Trophoblast cell (in vitro differentiated cells and primary cell): ENCODE measurements around the gene FNDC1.

ENCODE experiments used
- DNase-seq, 2 donors: peaks; one replicate each; pipeline ENCODE4 v3.0.0-alpha.2; 2016
- H2AFZ ChIP-seq: 2 replicates; pipeline ENCODE4 v1.6.1; 2013; ENCODE audit warnings: low read length, moderate library complexity, mild to moderate bottlenecking; ENCODE audit not compliant: insufficient read depth, poor library complexity
- H2AK5ac ChIP-seq: 2 replicates; pipeline ENCODE4 v1.6.1; 2013; ENCODE audit warnings: mild to moderate bottlenecking, low read length
- H2BK120ac ChIP-seq: 2 replicates; pipeline ENCODE4 v1.6.1; 2013; ENCODE audit warnings: low read length, mild to moderate bottlenecking, moderate library complexity; ENCODE audit not compliant: insufficient read depth, poor library complexity
- H2BK12ac ChIP-seq: 2 replicates; pipeline ENCODE4 v1.6.1; 2013; ENCODE audit warnings: mild to moderate bottlenecking, low read length, moderate library complexity
- H2BK5ac ChIP-seq: 2 replicates; pipeline ENCODE4 v1.6.1; 2013; ENCODE audit warnings: low read length, low read depth, moderate library complexity, mild to moderate bottlenecking; ENCODE audit not compliant: poor library complexity
- H3K14ac ChIP-seq: 2 replicates; pipeline ENCODE4 v1.6.1; 2013; ENCODE audit warnings: mild to moderate bottlenecking, low read length
- H3K18ac ChIP-seq: 2 replicates; pipeline ENCODE4 v1.6.1; 2013; ENCODE audit warnings: mild to moderate bottlenecking, low read length
- H3K23ac ChIP-seq: 2 replicates; pipeline ENCODE4 v1.6.1; 2013; ENCODE audit warnings: low read length
- H3K27ac ChIP-seq: 2 replicates; pipeline ENCODE4 v1.5.1; 2013; ENCODE audit warnings: low read depth, mild to moderate bottlenecking, inconsistent platforms, low read length, moderate library complexity
- H3K27me3 ChIP-seq: 2 replicates; pipeline ENCODE4 v1.6.1; 2013; ENCODE audit warnings: inconsistent platforms, mild to moderate bottlenecking, low read length, moderate library complexity; ENCODE audit not compliant: insufficient read depth
- H3K36me3 ChIP-seq, 2 experiments: 1 replicate in 1 of 2; 2 replicates in 1 of 2; pipeline ENCODE4 v1.6.1; 2013; ENCODE audit warnings: low read length in 2 of 2, mild to moderate bottlenecking in 2 of 2, moderate library complexity in 1 of 2; ENCODE audit not compliant: insufficient read depth in 2 of 2, control insufficient read depth in 1 of 2
- H3K4ac ChIP-seq: 2 replicates; pipeline ENCODE4 v1.6.1; 2013; ENCODE audit warnings: low read depth, mild to moderate bottlenecking, low read length, moderate library complexity
- H3K4me1 ChIP-seq, 2 experiments: 1 replicate in 1 of 2; 2 replicates in 1 of 2; pipeline ENCODE4 v1.6.1; 2013; ENCODE audit warnings: low read length in 2 of 2, mild to moderate bottlenecking in 2 of 2, moderate library complexity in 1 of 2; ENCODE audit not compliant: insufficient read depth in 2 of 2, control insufficient read depth in 1 of 2
- H3K4me2 ChIP-seq: 2 replicates; pipeline ENCODE4 v1.6.1; 2013; ENCODE audit warnings: inconsistent platforms, mild to moderate bottlenecking, low read length, moderate library complexity
- H3K4me3 ChIP-seq: 2 replicates; pipeline ENCODE4 v1.5.1; 2013; ENCODE audit warnings: mild to moderate bottlenecking, low read depth, low read length, inconsistent platforms
- H3K79me1 ChIP-seq: one replicate; pipeline ENCODE4 v1.6.1; 2013; ENCODE audit warnings: low read length
- H3K79me2 ChIP-seq: 2 replicates; pipeline ENCODE4 v1.6.1; 2013; ENCODE audit warnings: low read length, mild to moderate bottlenecking; ENCODE audit not compliant: control insufficient read depth, insufficient read depth, poor library complexity
- H3K9ac ChIP-seq: 2 replicates; pipeline ENCODE4 v1.6.1; 2013; ENCODE audit warnings: mild to moderate bottlenecking, low read length
- H3K9me3 ChIP-seq: 2 replicates; pipeline ENCODE4 v1.6.1; 2013; ENCODE audit warnings: low read depth, mild to moderate bottlenecking, control low read depth, inconsistent platforms, low read length; ENCODE audit not compliant: insufficient read depth
- H4K12ac ChIP-seq: 2 replicates; pipeline ENCODE4 v1.6.1; 2013; ENCODE audit warnings: low read depth, mild to moderate bottlenecking, low read length, moderate library complexity
- H4K8ac ChIP-seq: 2 replicates; pipeline ENCODE4 v1.6.1; 2013; ENCODE audit warnings: low read depth, mild to moderate bottlenecking, low read length, moderate library complexity
- H4K91ac ChIP-seq: one replicate; pipeline ENCODE4 v1.6.1; 2013; ENCODE audit warnings: low read depth, mild to moderate bottlenecking, low read length, moderate library complexity
- WGBS: extraction: QIAGEN DNeasy Blood & Tissue Kit; methylation state at CpG from one replicate; pipeline ENCODE4 v1.1.7; 2013; ENCODE audit warnings: missing lambda C conversion rate; ENCODE audit not compliant: insufficient read length, insufficient coverage; ENCODE audit errors: extremely low coverage; 5-methylcytosine and 5-hydroxymethylcytosine counted together

FNDC1 gene

GRCh38 chr6:159214281-159214680 lies 45.1 kb downstream of the FNDC1 start:
- Histone ChIP-seq H4K8ac (no peak overlapping the region), H3K79me1 (no peaks in the 10 kb centered on the region), H3K18ac (no peak overlapping the region), H2AK5ac (no peak overlapping the region), H3K27ac (no peak overlapping the region), H3K9ac (no peak overlapping the region), H2BK12ac (no peak overlapping the region), H3K4ac (no peak overlapping the region), H3K4me3 (no peak overlapping the region), H3K4me2 (no peak overlapping the region), H3K4me1 (no peaks in the 10 kb centered on the region), H2BK120ac (no peak overlapping the region), H2AFZ (no peak overlapping the region), H2BK5ac (no peak overlapping the region), H3K36me3 (no peaks in the 10 kb centered on the region), H3K14ac (no peak overlapping the region), H4K91ac (no peak overlapping the region), H3K79me2 (no peaks in the 10 kb centered on the region), H4K12ac (no peak overlapping the region), H3K23ac (no peak overlapping the region), H3K27me3 (no peaks in the 10 kb centered on the region), H3K9me3 (peaks cover 1% of the 10 kb centered on the region)
- no CpG with 5 or more reads among the region's 2 CpGs for WGBS
- DNase-seq: no peak

- H3K79me2 ChIP-seq: no peaks in the 10 kb centered on the region
- H4K8ac ChIP-seq: no peak overlapping the region
- H3K4me2 ChIP-seq: no peak overlapping the region
- H2AK5ac ChIP-seq: no peak overlapping the region
- no peak overlapping the region for H2BK120ac ChIP-seq
- H2BK5ac ChIP-seq: no peak overlapping the region
- H3K27ac ChIP-seq: no peak overlapping the region
- peaks cover 1% of the 10 kb centered on the region for H3K9me3 ChIP-seq
- H3K4ac ChIP-seq: no peak overlapping the region
- WGBS: no CpG with 5 or more reads among the region's 17 CpGs
- no peak overlapping the region for H3K18ac ChIP-seq
- H3K27me3 ChIP-seq: no peaks in the 10 kb centered on the region
- H3K14ac ChIP-seq: no peak overlapping the region
- H3K9ac ChIP-seq: no peak overlapping the region
- DNase-seq: peak; percentile 50 to 67
- no peak overlapping the region for H2AFZ ChIP-seq
- H4K12ac ChIP-seq: no peak overlapping the region
- H3K36me3 ChIP-seq: no peaks in the 10 kb centered on the region
- no peak overlapping the region for H4K91ac ChIP-seq
- no peaks in the 10 kb centered on the region for H3K4me1 ChIP-seq
- H3K79me1 ChIP-seq: no peaks in the 10 kb centered on the region
- no peak overlapping the region for H2BK12ac ChIP-seq
- no peak overlapping the region for H3K4me3 ChIP-seq
- H3K23ac ChIP-seq: no peak overlapping the region
These were observed 48.5 kb downstream of the FNDC1 start for GRCh38 chr6:159217595-159218275.

DNA sequence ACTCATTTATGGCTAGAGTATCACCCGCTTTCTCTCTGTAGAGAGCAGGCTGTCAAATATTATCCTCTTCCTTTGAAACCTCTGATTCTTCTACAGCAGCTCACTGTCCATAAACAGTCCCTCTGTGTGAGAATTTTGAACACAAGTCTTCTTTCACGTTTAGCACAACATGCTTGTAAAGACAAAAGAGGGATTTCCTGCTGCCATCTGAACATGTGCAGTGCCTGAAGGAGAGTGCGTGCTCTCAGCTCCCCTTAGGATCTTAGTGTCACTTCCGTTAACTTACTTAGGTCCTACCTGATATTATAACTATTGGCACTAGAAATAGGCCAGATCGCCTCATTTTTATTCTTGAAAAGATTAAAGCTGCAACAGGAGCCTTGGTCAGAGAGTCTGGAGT lies 50.9 kb downstream of the FNDC1 start:
- Histone ChIP-seq H3K4me3 (no peak overlapping the region), H3K4me1 (no peaks in the 10 kb centered on the region), H3K36me3 (no peaks in the 10 kb centered on the region), H3K18ac (no peak overlapping the region), H3K27ac (no peak overlapping the region), H3K14ac (no peak overlapping the region), H3K79me1 (no peaks in the 10 kb centered on the region), H4K8ac (no peak overlapping the region), H3K4ac (no peak overlapping the region), H3K4me2 (no peak overlapping the region), H4K12ac (no peak overlapping the region), H4K91ac (no peak overlapping the region), H2BK12ac (no peak overlapping the region), H3K9me3 (no peaks in the 10 kb centered on the region), H2AFZ (no peak overlapping the region), H2BK5ac (no peak overlapping the region), H2BK120ac (no peak overlapping the region), H3K27me3 (no peaks in the 10 kb centered on the region), H3K9ac (no peak overlapping the region), H3K79me2 (no peaks in the 10 kb centered on the region), H3K23ac (no peak overlapping the region), H2AK5ac (no peak overlapping the region)
- no CpG with 5 or more reads among the region's 5 CpGs for WGBS
- no peak for DNase-seq

GRCh38 chr6:159221486-159222170 lies 52.4 kb downstream of the FNDC1 start:
- H3K4me2 ChIP-seq: no peak overlapping the region
- WGBS: no CpG with 5 or more reads among the region's 12 CpGs
- peak in 1 of 2 donors; percentile 18 for DNase-seq
- no peak overlapping the region for H3K4ac ChIP-seq
- no peak overlapping the region for H2BK120ac ChIP-seq
- no peaks in the 10 kb centered on the region for H3K36me3 ChIP-seq
- no peak overlapping the region for H3K18ac ChIP-seq
- no peak overlapping the region for H2BK12ac ChIP-seq
- H3K79me1 ChIP-seq: no peaks in the 10 kb centered on the region
- H4K91ac ChIP-seq: no peak overlapping the region
- no peak overlapping the region for H4K8ac ChIP-seq
- H2AFZ ChIP-seq: no peak overlapping the region
- no peaks in the 10 kb centered on the region for H3K9me3 ChIP-seq
- H3K23ac ChIP-seq: no peak overlapping the region
- H3K4me3 ChIP-seq: no peak overlapping the region
- no peak overlapping the region for H3K9ac ChIP-seq
- H3K14ac ChIP-seq: no peak overlapping the region
- no peaks in the 10 kb centered on the region for H3K79me2 ChIP-seq
- H4K12ac ChIP-seq: no peak overlapping the region
- H3K4me1 ChIP-seq: no peaks in the 10 kb centered on the region
- H3K27me3 ChIP-seq: no peaks in the 10 kb centered on the region
- no peak overlapping the region for H2AK5ac ChIP-seq
- H2BK5ac ChIP-seq: no peak overlapping the region
- no peak overlapping the region for H3K27ac ChIP-seq
